Kidney (tissue), 14 donors: ENCODE data around the gene RNF213. TPM values are rescaled to one million over a fixed set of nuclear protein-coding genes. Genes with fewer than 3 reads are reported as not detected.
A peak's percentile ranks its signal among the peaks of the same experiment; 100 is the strongest.

Experiments
- DNase-seq, 5 donors: peaks; one replicate each; pipeline ENCODE4 v3.0.0-alpha.2; 2013 to 2020
- FAIRE-seq: peaks from 2 replicates; lab custom pipeline; 2012; peaks lifted over from hg19 to GRCh38; lab: Jason Lieb, UNC
- H3K27ac ChIP-seq, 2 donors: one replicate each; pipeline ENCODE4 v1.7.0; 2013; ENCODE audit warnings: low read depth in 2 of 2, low read length in 2 of 2, inconsistent platforms in 1 of 2
- H3K27me3 ChIP-seq: one replicate; pipeline ENCODE4 v1.7.1; 2013; ENCODE audit warnings: low read length, inconsistent platforms; ENCODE audit not compliant: control insufficient read depth, insufficient read depth
- H3K36me3 ChIP-seq, 3 donors: one replicate each; pipeline versions ENCODE4 v1.7.0 to v1.7.1; 2013; ENCODE audit warnings: low read length in 3 of 3, control low read depth in 1 of 3, inconsistent platforms in 1 of 3; ENCODE audit not compliant: insufficient read depth in 3 of 3, control insufficient read depth in 2 of 3
- H3K4me1 ChIP-seq, 3 donors: one replicate each; pipeline versions ENCODE4 v1.7.0 to v1.7.1; 2013; ENCODE audit warnings: low read length in 3 of 3, inconsistent platforms in 1 of 3, low read depth in 1 of 3; ENCODE audit not compliant: control insufficient read depth in 2 of 3, insufficient read depth in 2 of 3
- H3K4me3 ChIP-seq, 3 donors: one replicate each; pipeline versions ENCODE4 v1.7.0 to v1.8.1; 2013; ENCODE audit warnings: low read length in 3 of 3, control low read depth in 1 of 3, inconsistent platforms in 1 of 3
- H3K9ac ChIP-seq, 3 donors: one replicate each; pipeline versions ENCODE4 v1.7.0 to v1.7.1; 2013; ENCODE audit warnings: low read length in 3 of 3, control low read depth in 1 of 3, inconsistent platforms in 1 of 3
- H3K9me3 ChIP-seq, 3 donors: one replicate each; pipeline versions ENCODE4 v1.7.0 to v1.7.1; 2013; ENCODE audit warnings: low read length in 3 of 3, control low read depth in 1 of 3, inconsistent platforms in 1 of 3; ENCODE audit not compliant: control insufficient read depth in 2 of 3, insufficient read depth in 1 of 3
- CTCF ChIP-seq: IDR thresholded peaks from 3 replicates; pipeline ENCODE4 v1.5.1; 2012; ENCODE audit warnings: mild to moderate bottlenecking, moderate library complexity, borderline replicate concordance; ENCODE audit not compliant: insufficient read depth; ENCODE audit errors: extremely low read depth
- intact Hi-C: fragments of 100-400 bp; cut with DNase I; formaldehyde crosslinking; loops from one replicate; pipeline ENCODE4 v1.11.1; 2022
- polyA plus RNA-seq: library from polyadenylated mRNA; stranded (reverse); fragments of 350-450 nt; fragmentation: Illumina TruSeq; extraction: RNeasy Lipid Tissue Mini Kit (QIAGEN cat#74804); gene quantifications from one replicate; pipeline ENCODE4 v1.2.3, GENCODE V29; 2014; ENCODE audit warnings: low read depth, low replicate concordance; ENCODE audit not compliant: insufficient read depth
- total RNA-seq: library from RNA; stranded (reverse); fragmentation: NEBNext Ultra II Directional; extraction: Animal tissue kit (Norgen Biotek cat#: 25700); gene quantifications from one replicate; pipeline ENCODE4 v1.2.1, GENCODE V29; 2021
- donor health status: control.
- donor health status: control.
- donor health status: control.
- donor health status: control.
- donor health status: control.
- donor health status: DM: yes; HTN: yes; CAD: no.
- donor health status: Normal renal cell carcinoma (clear cell type).

RNF213 gene
- total and polyA plus RNA-seq, 2 donors from 2014 or later = 43.4 to 276 TPM

DNA sequence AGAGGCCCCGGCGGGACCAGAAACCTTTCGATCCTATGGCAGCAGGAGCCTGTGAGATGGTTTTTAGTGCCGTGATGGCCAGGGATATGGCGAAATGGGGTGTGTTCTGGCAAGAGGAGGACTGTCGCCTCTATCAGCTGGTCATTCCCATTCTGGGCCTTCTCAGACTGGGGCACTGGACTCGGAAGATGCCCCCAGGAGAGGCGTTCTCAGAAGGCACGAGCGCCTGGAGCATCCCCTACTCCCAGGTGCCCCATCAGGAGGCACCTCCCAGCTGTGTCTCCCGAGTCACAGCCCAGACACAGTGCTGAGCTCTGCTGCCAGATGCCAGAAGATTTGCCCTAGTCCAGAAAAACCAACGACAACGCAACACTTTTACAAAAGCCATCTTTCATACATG is 99.7 kb downstream of the RNF213 start:
- intact Hi-C loops = no loop called here
- Histone ChIP-seq H3K4me3 (no peak overlapping the region), H3K9ac (no peak overlapping the region), H3K36me3 (peaks cover 6 to 71% (median 52%) of the 10 kb centered on the region in 3 donors), H3K27me3 (no peaks in the 10 kb centered on the region), H3K4me1 (no peaks in the 10 kb centered on the region), H3K27ac (no peak overlapping the region), H3K9me3 (no peaks in the 10 kb centered on the region)
- TF ChIP-seq CTCF = no peak
- DNase-seq = peak in 1 of 5 donors; percentile 52
- no peak for FAIRE-seq

- H3K9me3 ChIP-seq = no peaks in the 10 kb centered on the region
- peaks cover 6 to 75% (median 58%) of the 10 kb centered on the region in 3 donors for H3K36me3 ChIP-seq
- H3K27ac ChIP-seq = no peak overlapping the region
- intact Hi-C loops = no loop called here
- no peak overlapping the region for H3K4me3 ChIP-seq
- DNase-seq (peak in 2 of 5 donors; percentile 22 to 51), FAIRE-seq (no peak)
- TF ChIP-seq CTCF = no peak
- no peak overlapping the region for H3K9ac ChIP-seq
- H3K4me1 ChIP-seq = no peaks in the 10 kb centered on the region
- H3K27me3 ChIP-seq = no peaks in the 10 kb centered on the region
These were observed 101.0 kb downstream of the RNF213 start for GRCh38 chr17:80361495-80362220.

- Histone ChIP-seq H3K9me3 (no peaks in the 10 kb centered on the region), H3K36me3 (peaks cover 6 to 79% (median 61%) of the 10 kb centered on the region in 3 donors), H3K27me3 (no peaks in the 10 kb centered on the region), H3K9ac (no peak overlapping the region), H3K4me1 (no peaks in the 10 kb centered on the region), H3K27ac (no peak overlapping the region), H3K4me3 (no peak overlapping the region)
- FAIRE-seq = no peak
- intact Hi-C loops = no loop called here
- peak in 1 of 5 donors; percentile 59 for DNase-seq
- TF ChIP-seq CTCF = no peak
These were observed 101.9 kb downstream of the RNF213 start for GRCh38 chr17:80362428-80363119.
